ENCODE results near the gene KLHL35.

Gene KLHL35

GRCh38 chr11:75432911-75433321 is at the start of gene KLHL35:
TSS of gene KLHL35 (minus strand) at chr11:75433203. CDS start at chr11:75430629, 2,574 bp downstream.
- no peak for DNase-seq

DNA sequence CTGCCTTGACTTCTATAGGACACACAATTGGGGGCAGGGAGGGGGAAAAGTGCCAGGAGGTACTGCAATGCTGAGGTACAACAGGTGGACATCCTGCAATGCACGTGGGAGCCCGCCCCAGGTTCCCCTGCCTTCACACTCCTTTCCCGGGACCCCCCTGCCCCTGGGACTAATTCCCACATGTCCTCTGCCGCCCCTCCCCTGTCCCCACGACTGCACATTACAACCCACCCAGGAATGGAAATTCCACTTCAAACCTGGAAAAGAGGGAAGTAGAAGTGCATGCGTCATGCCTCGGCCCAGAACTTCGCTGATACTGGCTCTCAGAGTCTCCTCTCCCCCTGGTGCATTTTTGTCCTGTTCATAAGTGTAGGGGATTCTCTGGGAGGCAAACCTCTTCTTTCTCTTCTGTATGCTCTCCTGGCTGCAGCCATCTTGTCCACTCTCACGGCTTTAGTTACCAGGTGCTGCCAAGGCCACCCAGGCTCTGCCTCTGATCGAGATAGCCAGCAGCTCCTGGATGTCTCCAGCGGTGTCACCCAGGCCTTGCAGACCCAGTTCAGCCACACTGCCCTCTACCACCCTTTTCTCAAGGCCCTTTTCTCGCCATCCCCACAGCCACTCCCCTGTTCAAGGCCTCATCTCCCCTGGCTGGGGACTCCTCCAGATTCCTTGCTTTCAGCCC is 49.1 kb upstream of the KLHL35 start:
- DNase-seq: no peak

GRCh38 chr11:75481223-75481921 is 48.4 kb upstream of the KLHL35 start:
- DNase-seq: no peak

GRCh38 chr11:75480185-75481175 is 47.5 kb upstream of the KLHL35 start:
- DNase-seq: no peak

DNA sequence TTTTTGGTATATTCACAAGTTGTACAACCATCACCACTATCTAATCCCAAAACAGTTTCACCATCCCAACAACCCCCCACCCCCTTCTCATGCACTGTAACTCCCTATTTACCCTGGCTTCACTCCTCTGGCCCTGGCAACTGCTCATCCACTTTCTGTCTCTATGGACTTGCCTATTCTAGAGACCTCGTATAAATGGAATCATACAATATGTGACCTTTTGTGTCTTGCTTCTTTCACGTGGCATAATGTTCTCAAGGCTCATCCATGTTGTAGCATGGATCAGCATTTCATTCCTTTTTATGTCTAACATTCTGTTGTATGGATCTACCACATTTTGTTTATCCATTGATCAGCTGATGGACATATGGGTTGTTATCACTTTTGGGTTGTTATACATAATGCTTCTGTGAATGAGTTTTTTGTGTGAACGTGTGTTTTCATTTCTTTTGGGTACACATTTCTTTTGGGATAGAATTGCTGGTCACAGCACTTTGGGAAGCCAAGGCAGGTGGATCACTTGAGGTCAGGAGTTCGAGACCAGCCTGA is 46.7 kb upstream of the KLHL35 start:
- DNase-seq: no peak

DNA sequence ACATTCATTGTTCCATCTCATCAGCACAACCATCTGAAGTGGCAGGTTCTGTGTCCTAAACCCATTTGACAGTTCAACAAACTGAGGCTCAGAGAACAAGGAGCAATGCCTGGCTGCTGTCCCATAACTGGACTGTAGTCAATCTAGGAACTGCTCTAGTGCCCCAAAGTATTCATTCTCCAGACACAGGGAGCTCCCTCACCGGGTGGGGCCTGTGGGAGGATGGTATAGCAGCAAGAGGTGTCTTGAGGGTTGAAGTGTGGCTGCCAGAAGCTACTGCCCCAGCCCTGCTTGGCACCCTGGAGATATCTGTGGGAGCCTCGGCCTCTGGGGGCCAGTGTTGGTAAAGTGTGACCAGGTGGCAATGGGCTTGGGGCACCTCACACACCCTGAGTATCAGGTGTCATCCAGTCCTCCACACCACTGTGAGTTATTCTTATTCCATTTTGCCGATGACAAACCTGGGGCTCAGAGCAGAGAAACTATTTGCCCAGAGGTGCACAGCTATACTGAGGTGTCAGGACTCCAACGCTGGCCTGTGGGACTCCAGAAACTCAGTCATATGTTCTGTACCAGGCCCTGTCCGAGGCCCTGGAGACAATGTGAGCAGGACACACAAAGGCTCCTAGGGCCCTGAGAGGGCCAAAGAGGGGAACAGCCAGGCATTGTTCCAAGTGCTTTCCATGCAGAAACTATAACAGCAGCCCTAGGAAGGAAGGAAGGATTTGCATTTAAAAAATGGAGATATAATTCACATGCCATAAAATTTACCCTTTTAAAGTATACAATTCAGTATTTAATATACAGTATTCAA is 46.0 kb upstream of the KLHL35 start:
- no peak for DNase-seq

DNA sequence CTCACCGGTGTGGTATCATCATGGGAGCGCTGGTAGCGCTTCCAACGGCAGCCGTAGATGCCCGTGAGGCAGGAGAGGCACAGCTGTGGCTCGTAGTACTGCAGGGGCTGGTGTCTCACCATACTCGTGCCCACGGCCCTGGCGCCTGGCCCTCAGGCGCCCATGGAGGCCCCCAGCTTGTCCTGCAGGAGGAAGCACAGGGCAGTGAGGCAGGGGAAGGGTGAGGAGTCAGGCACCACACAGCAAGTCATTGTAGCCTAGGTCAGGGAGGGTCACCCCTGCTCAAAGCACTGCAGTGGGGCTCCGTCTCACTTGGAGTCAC is 44.6 kb upstream of the KLHL35 start:
- DNase-seq: no peak

- no peak for DNase-seq
Observed at GRCh38 chr11:75476739-75477613, 44.0 kb upstream of the KLHL35 start.

GRCh38 chr11:75475767-75476650 is 43.0 kb upstream of the KLHL35 start:
- no peak for DNase-seq

GRCh38 chr11:75474878-75475766 is 42.1 kb upstream of the KLHL35 start:
- no peak for DNase-seq

DNA sequence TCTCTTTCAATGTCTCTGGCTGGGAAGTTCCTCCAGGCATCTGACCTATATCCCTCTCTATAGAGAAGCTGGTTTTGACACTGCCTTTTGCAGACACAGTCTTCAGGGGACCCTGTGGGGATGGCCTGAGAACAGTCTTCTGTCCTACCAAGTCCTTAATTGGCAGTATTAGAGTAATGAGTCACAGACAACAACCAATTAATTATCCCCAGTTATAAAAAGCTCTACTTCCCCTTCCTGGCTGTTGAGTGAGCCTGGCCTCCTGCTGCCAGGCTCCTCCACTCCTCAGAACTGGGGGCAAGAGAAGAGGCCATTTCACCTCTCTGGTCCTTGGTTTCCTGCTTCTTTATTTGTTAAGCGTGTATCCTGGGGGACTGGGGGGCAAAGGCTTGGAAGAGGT is 41.2 kb upstream of the KLHL35 start:
- no peak for DNase-seq

- DNase-seq: no peak
Observed at GRCh38 chr11:75473684-75474083, 40.7 kb upstream of the KLHL35 start.

- no peak for DNase-seq
Observed at GRCh38 chr11:75472081-75472732, 39.2 kb upstream of the KLHL35 start.

GRCh38 chr11:75471176-75471973 is 38.4 kb upstream of the KLHL35 start:
- no peak for DNase-seq

DNA sequence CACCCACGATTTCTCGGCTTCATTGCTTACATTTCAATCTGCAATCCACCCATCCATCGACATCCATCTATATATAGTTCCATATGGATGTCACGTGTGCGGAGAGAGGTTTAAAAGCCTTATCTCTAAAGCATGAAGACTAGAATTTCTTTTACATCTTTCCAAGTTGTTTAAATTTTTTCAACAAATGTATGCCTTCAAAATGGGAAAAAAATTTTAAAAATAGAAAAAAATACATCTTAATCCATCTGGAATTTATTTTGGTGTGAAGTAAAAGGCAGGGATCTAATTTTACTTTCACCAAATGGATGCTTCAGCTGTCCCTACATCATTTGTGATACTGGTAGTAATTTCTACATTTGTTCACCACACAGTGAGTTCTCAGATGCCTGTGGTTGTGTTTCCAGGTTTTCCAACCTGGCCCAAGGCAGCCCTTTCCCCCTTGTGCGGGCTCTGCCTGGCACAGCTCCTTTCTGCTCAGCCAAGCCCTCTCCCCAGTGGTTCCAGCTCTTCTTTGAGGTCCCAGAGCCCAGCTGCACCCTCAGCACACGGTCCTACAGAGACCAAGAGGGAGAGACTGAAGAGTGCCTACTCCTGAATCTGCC is 37.6 kb upstream of the KLHL35 start:
- no peak for DNase-seq

DNA sequence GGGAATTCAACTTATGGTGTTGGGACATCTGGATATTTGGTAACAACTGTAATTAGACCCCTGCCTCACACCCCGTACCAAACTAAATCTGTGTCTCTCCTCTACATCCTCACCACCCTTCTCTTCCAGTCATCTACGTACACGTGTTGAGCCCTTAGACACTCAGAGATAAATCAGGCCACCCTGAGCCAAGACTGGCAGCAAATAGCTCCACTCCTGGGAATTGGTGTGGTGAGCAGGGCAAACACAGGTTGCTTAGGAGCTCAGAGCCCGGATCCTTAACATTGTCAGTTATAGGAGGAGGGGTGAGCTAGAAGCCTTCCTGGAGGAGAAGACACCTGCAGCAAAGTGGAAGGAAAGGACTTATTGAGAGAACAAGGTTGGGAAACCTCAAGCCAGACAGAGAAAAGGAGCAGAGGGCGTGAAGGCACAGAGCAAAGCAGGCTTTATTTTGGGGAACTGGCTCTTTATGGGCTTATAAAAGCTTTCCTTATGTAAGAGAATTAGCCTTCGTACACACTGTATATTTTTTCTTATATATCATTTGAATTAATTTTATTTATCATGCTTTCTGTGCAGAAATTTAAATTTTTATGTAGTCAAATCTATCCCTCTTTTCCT is 36.9 kb upstream of the KLHL35 start:
- DNase-seq: no peak
